OCI-LY7 (cell line): ENCODE data around the gene PLXDC2. TPM values are rescaled to one million over a fixed set of nuclear protein-coding genes. Genes with fewer than 3 reads are reported as not detected.

Source experiments
- BruUV-seq: library from RNA; stranded (reverse); fragments of 400-500 nt; replicated peaks from 2 replicates; lab custom pipeline; 2021; lab: Mats Ljungman, UMichigan
- CTCF ChIA-PET: fragments of 300-600 bp; sonication (Branson Sonifier 250); formaldehyde crosslinking; loops from one replicate; lab custom pipeline; 2022; ENCODE audit warnings: antibody characterized with exemption; ENCODE audit not compliant: unreplicated experiment; lab: Charles Lee
- POLR2A ChIA-PET: fragments of 300-600 bp; sonication (Branson Sonifier 250); formaldehyde crosslinking; loops from one replicate; lab custom pipeline; 2022; ENCODE audit warnings: antibody characterized with exemption; lab: Charles Lee
- DNase-seq: peaks from one replicate; pipeline ENCODE4 v3.0.0-alpha.2; 2015; ENCODE audit warnings: low spot score
- H2AFZ ChIP-seq: fragments of 200-600 bp; sonication (generic), shearing (Covaris generic); 2 replicates; pipeline ENCODE4 v1.6.1; 2014; ENCODE audit warnings: mild to moderate bottlenecking, antibody characterized with exemption, low read length, moderate library complexity
- H3K27ac ChIP-seq: fragments of 200-600 bp; sonication (generic); 2 replicates; pipeline ENCODE4 v1.5.1; 2014; ENCODE audit warnings: mixed run types, low read depth, mild to moderate bottlenecking, moderate library complexity, low read length, inconsistent platforms; ENCODE audit not compliant: poor library complexity, severe bottlenecking
- H3K36me3 ChIP-seq: fragments of 200-600 bp; sonication (generic); 2 replicates; pipeline ENCODE4 v1.6.1; 2014; ENCODE audit warnings: mild to moderate bottlenecking, antibody characterized with exemption, low read length, moderate library complexity, mixed read lengths; ENCODE audit not compliant: insufficient read depth
- H3K4me1 ChIP-seq: fragments of 200-600 bp; sonication (generic); 2 replicates; pipeline ENCODE4 v1.5.1; 2014; ENCODE audit warnings: mild to moderate bottlenecking, low read length; ENCODE audit not compliant: insufficient read depth, poor library complexity, severe bottlenecking
- H3K4me2 ChIP-seq: fragments of 200-600 bp; sonication (generic); 2 replicates; pipeline ENCODE4 v1.6.1; 2014; ENCODE audit warnings: mild to moderate bottlenecking, low read length
- H3K4me3 ChIP-seq: fragments of 200-600 bp; sonication (generic); 2 replicates; pipeline ENCODE4 v1.5.1; 2014; ENCODE audit warnings: mild to moderate bottlenecking, low read depth, low read length; ENCODE audit not compliant: poor library complexity, severe bottlenecking
- H3K79me2 ChIP-seq: fragments of 200-600 bp; sonication (generic); 2 replicates; pipeline ENCODE4 v1.6.1; 2016; ENCODE audit warnings: low read depth, mild to moderate bottlenecking, low read length, moderate library complexity, mixed read lengths; ENCODE audit not compliant: insufficient read depth
- H3K9me2 ChIP-seq: fragments of 200-600 bp; sonication (generic); 2 replicates; pipeline ENCODE4 v1.6.1; 2016; ENCODE audit warnings: mild to moderate bottlenecking, low read length, mixed read lengths; ENCODE audit not compliant: insufficient read depth
- H3K9me3 ChIP-seq: fragments of 200-600 bp; sonication (generic); 2 replicates; pipeline ENCODE4 v1.6.1; 2014; ENCODE audit warnings: mild to moderate bottlenecking, mixed run types, low read length, mixed read lengths
- H4K20me1 ChIP-seq: fragments of 200-600 bp; sonication (generic); 2 replicates; pipeline ENCODE4 v1.6.1; 2014; ENCODE audit warnings: mild to moderate bottlenecking, antibody characterized with exemption, low read length, moderate library complexity, mixed read lengths; ENCODE audit not compliant: insufficient read depth
- EZH2phosphoT487 ChIP-seq: fragments of 200-600 bp; sonication (generic); IDR thresholded peaks from 2 replicates; pipeline ENCODE4 v1.6.1; 2018; ENCODE audit warnings: low read depth, borderline replicate concordance, mild to moderate bottlenecking, mixed run types, antibody characterized with exemption, low read length, moderate library complexity, mixed read lengths
- intact Hi-C: fragments of 100-400 bp; cut with micrococcal nuclease; formaldehyde crosslinking; loops from one replicate; pipeline ENCODE4 v1.10.0; 2022; ENCODE audit not compliant: unreplicated experiment
- total RNA-seq, 2 experiments: library from RNA; depleted of rRNA in 1 of 2; stranded (reverse); fragments of >200 nt in 1 of 2; shearing (Covaris generic) in 1 of 2; gene quantifications; 2 replicates each; pipeline ENCODE4 v1.2.3, GENCODE V29; 2014 to 2022
- TF ChIP-seq, protein P1 (sequence below): fragments of 200-600 bp; sonication (generic); conservative IDR thresholded peaks from 2 replicates; pipeline ENCODE4 v1.5.1; 2014; ENCODE audit warnings: mild to moderate bottlenecking, antibody characterized with exemption, low read length, moderate library complexity, mixed read lengths

The PLXDC2 gene
- total RNA-seq, 2 experiments from 2014 or later: not detected

DNA sequence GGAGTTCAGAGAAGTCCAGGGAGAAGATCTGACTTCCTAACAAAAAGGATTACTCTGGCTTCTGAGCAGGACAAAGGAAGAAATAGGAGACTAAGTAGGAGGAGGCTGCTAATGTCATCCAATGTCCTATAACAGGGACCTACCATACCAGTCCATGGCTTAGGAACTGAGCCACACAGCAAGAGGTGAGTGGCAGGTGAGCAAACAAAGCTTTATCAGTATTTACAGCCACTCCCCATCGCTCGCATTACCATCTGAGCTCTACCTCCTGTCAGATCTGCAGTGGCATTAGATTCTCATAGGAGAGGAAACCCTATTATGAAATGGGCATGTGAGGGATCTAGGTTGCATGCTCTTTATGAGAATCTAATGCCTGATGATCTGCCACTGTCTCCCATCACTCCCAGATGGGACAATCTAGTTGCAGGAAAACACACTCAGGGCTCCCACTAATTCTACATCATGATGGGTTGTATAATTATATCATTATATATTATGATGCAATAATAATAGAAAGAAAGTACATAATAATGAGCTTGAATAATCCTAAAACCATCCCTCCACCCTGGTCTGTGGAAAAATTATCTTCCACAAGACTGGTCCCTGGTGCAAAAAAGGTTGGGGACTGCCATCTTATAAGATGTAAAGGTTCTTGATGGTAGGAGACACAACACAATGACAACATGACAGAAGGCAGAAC, 487.4 kb downstream of the PLXDC2 start:
- H3K9me2 ChIP-seq: no peaks in the 10 kb centered on the region
- no peak for TF ChIP-seq EZH2phosphoT487
- TF ChIP-seq, protein P1, sequence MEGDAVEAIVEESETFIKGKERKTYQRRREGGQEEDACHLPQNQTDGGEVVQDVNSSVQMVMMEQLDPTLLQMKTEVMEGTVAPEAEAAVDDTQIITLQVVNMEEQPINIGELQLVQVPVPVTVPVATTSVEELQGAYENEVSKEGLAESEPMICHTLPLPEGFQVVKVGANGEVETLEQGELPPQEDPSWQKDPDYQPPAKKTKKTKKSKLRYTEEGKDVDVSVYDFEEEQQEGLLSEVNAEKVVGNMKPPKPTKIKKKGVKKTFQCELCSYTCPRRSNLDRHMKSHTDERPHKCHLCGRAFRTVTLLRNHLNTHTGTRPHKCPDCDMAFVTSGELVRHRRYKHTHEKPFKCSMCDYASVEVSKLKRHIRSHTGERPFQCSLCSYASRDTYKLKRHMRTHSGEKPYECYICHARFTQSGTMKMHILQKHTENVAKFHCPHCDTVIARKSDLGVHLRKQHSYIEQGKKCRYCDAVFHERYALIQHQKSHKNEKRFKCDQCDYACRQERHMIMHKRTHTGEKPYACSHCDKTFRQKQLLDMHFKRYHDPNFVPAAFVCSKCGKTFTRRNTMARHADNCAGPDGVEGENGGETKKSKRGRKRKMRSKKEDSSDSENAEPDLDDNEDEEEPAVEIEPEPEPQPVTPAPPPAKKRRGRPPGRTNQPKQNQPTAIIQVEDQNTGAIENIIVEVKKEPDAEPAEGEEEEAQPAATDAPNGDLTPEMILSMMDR: no peak
- intact Hi-C loops: no loop called here
- H3K4me1 ChIP-seq: no peaks in the 10 kb centered on the region
- no peak overlapping the region for H2AFZ ChIP-seq
- BruUV-seq: no TSS peak
- H3K79me2 ChIP-seq: no peaks in the 10 kb centered on the region
- no peak overlapping the region for H3K27ac ChIP-seq
- no peaks in the 10 kb centered on the region for H3K9me3 ChIP-seq
- DNase-seq: no peak
- ChIA-PET POLR2A (interaction anchor here (0.7 kb wide), 1 partner anchor 30 kb away, joined by 3 read pairs; no protein-coding TSS in a partner anchor), CTCF (no interaction called here)
- no peak overlapping the region for H3K4me3 ChIP-seq
- H4K20me1 ChIP-seq: no peaks in the 10 kb centered on the region
- H3K36me3 ChIP-seq: no peaks in the 10 kb centered on the region
- no peak overlapping the region for H3K4me2 ChIP-seq

DNA sequence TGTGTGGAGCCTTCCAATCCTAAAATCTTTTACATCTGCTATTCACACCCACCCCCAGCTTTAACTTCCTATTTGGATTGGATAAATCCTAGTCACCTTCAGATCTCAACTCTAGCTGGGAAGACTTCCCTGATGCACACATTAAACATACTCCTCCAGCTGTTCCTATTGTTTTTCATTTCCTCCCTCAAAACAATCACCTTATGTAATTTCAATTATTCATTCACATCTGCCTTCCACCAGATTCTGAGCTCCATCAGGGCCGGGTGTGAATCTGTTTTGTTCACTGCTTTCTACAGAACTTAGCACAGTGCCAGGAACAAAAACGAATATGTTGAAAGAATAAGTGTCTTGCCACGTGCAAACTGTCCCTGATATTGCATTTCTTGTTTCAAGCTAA, 497.4 kb downstream of the PLXDC2 start:
- H3K9me3 ChIP-seq: no peaks in the 10 kb centered on the region

More for the DNA sequence above, 497.4 kb downstream of the PLXDC2 start:
- Histone ChIP-seq H3K9me2 (no peaks in the 10 kb centered on the region), H3K4me1 (no peaks in the 10 kb centered on the region), H2AFZ (no peak overlapping the region), H3K79me2 (no peaks in the 10 kb centered on the region), H3K4me2 (no peak overlapping the region), H3K27ac (no peak overlapping the region), H4K20me1 (no peaks in the 10 kb centered on the region), H3K4me3 (no peak overlapping the region), H3K36me3 (no peaks in the 10 kb centered on the region)
- intact Hi-C loops: no loop called here
- CTCF ChIA-PET: no interaction called here
- DNase-seq: no peak
- POLR2A ChIA-PET: interaction anchor here (0.5 to 0.6 kb wide), 2 partner anchors 441 to 524 kb away, joined by 3 to 6 read pairs; no protein-coding TSS in a partner anchor
- no peak for TF ChIP-seq EZH2phosphoT487
- TF ChIP-seq, protein P1: no peak
- no TSS peak for BruUV-seq
